ENCODE measurements around the gene ZNF275.

DNA sequence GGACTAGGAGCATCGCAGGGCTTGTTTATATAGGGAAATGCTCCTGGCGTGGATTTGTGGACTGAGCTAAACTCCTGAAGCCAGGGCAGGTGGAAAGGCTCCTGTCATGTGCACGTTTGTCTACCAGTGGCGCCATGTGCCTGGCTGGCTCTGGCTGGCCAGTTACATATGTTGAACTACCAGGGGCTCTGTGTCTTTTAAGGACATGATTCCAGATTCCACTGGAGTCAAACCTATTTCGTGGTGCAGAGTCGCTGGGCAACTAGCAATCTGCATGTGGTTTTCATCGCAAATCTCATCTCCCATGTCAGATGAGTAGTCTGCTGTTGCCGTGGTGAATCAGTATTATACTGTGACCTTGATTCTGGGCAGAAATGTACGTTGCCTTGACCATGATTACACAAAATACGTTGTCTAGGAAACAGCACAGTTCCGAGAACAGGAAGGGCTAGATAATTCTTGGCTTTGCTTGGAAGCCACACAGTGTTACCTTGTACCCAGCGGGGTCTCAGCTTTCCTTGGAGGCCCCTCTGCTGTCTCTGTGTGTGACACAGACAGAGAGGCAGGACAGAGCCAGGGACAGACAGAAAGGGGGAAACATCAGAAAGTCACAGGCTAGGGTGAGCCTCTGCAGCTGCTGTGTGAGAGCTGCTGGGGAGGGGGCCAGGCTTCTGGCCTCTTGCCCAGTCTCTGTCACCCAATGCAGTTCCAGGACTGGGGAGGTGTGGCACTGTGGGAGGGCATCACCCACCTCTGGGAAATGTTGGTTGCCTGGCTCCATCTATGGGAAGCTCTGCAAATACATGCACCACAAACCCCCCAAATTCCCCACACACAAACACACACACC is 48.0 kb downstream of the ZNF275 start:
- no peak for TF ChIP-seq ISL1 (CRISPR knock-in tag; IDR thresholded peaks at IDR 0.05)
- TF ChIP-seq, protein P1, sequence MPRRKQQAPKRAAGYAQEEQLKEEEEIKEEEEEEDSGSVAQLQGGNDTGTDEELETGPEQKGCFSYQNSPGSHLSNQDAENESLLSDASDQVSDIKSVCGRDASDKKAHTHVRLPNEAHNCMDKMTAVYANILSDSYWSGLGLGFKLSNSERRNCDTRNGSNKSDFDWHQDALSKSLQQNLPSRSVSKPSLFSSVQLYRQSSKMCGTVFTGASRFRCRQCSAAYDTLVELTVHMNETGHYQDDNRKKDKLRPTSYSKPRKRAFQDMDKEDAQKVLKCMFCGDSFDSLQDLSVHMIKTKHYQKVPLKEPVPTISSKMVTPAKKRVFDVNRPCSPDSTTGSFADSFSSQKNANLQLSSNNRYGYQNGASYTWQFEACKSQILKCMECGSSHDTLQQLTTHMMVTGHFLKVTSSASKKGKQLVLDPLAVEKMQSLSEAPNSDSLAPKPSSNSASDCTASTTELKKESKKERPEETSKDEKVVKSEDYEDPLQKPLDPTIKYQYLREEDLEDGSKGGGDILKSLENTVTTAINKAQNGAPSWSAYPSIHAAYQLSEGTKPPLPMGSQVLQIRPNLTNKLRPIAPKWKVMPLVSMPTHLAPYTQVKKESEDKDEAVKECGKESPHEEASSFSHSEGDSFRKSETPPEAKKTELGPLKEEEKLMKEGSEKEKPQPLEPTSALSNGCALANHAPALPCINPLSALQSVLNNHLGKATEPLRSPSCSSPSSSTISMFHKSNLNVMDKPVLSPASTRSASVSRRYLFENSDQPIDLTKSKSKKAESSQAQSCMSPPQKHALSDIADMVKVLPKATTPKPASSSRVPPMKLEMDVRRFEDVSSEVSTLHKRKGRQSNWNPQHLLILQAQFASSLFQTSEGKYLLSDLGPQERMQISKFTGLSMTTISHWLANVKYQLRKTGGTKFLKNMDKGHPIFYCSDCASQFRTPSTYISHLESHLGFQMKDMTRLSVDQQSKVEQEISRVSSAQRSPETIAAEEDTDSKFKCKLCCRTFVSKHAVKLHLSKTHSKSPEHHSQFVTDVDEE (CRISPR knock-in tag; IDR thresholded peaks at IDR 0.05), result no peak
- TF ChIP-seq ZNF8 (CRISPR knock-in tag; IDR thresholded peaks at IDR 0.05), result no peak
- TF ChIP-seq GLIS3 (CRISPR knock-in tag; IDR thresholded peaks at IDR 0.05), result no peak
- no peak for TF ChIP-seq ESRRG (CRISPR knock-in tag; IDR thresholded peaks at IDR 0.05)
- TF ChIP-seq TOX (CRISPR knock-in tag; IDR thresholded peaks at IDR 0.05; ENCODE audit: borderline replicate concordance), result no peak
- TF ChIP-seq, protein P2, sequence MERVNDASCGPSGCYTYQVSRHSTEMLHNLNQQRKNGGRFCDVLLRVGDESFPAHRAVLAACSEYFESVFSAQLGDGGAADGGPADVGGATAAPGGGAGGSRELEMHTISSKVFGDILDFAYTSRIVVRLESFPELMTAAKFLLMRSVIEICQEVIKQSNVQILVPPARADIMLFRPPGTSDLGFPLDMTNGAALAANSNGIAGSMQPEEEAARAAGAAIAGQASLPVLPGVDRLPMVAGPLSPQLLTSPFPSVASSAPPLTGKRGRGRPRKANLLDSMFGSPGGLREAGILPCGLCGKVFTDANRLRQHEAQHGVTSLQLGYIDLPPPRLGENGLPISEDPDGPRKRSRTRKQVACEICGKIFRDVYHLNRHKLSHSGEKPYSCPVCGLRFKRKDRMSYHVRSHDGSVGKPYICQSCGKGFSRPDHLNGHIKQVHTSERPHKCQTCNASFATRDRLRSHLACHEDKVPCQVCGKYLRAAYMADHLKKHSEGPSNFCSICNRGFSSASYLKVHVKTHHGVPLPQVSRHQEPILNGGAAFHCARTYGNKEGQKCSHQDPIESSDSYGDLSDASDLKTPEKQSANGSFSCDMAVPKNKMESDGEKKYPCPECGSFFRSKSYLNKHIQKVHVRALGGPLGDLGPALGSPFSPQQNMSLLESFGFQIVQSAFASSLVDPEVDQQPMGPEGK (CRISPR knock-in tag; IDR thresholded peaks at IDR 0.05; ENCODE audit: borderline replicate concordance), result no peak
- no peak for TF ChIP-seq SNAI2 (CRISPR knock-in tag; IDR thresholded peaks at IDR 0.05)
- no peak for TF ChIP-seq CSDC2 (CRISPR knock-in tag; IDR thresholded peaks at IDR 0.05)
- TF ChIP-seq, protein P3, sequence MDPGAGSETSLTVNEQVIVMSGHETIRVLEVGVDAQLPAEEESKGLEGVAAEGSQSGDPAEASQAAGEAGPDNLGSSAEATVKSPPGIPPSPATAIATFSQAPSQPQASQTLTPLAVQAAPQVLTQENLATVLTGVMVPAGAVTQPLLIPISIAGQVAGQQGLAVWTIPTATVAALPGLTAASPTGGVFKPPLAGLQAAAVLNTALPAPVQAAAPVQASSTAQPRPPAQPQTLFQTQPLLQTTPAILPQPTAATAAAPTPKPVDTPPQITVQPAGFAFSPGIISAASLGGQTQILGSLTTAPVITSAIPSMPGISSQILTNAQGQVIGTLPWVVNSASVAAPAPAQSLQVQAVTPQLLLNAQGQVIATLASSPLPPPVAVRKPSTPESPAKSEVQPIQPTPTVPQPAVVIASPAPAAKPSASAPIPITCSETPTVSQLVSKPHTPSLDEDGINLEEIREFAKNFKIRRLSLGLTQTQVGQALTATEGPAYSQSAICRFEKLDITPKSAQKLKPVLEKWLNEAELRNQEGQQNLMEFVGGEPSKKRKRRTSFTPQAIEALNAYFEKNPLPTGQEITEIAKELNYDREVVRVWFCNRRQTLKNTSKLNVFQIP (CRISPR knock-in tag; IDR thresholded peaks at IDR 0.05; ENCODE audit: borderline replicate concordance, low read depth), result no peak
- TF ChIP-seq, protein P4, sequence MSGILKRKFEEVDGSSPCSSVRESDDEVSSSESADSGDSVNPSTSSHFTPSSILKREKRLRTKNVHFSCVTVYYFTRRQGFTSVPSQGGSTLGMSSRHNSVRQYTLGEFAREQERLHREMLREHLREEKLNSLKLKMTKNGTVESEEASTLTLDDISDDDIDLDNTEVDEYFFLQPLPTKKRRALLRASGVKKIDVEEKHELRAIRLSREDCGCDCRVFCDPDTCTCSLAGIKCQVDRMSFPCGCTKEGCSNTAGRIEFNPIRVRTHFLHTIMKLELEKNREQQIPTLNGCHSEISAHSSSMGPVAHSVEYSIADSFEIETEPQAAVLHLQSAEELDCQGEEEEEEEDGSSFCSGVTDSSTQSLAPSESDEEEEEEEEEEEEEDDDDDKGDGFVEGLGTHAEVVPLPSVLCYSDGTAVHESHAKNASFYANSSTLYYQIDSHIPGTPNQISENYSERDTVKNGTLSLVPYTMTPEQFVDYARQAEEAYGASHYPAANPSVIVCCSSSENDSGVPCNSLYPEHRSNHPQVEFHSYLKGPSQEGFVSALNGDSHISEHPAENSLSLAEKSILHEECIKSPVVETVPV (CRISPR knock-in tag; IDR thresholded peaks at IDR 0.05), result no peak
- TF ChIP-seq ZFP30 (CRISPR knock-in tag; IDR thresholded peaks at IDR 0.05), result no peak
